Common myeloid progenitor, CD34-positive (primary cell): ENCODE data around the gene LY6G6F. TPM values are rescaled to one million over a fixed set of nuclear protein-coding genes. Genes with fewer than 3 reads are reported as not detected.

ENCODE experiments used
- CTCF ChIA-PET: fragments of 350-600 bp; sonication (Branson Sonifier 250); formaldehyde crosslinking; loops from one replicate; lab custom pipeline; 2021; ENCODE audit warnings: antibody characterized with exemption; lab: Charles Lee
- POLR2A ChIA-PET: fragments of 350-600 bp; sonication (Branson Sonifier 250); formaldehyde crosslinking; loops from one replicate; lab custom pipeline; 2021; ENCODE audit warnings: antibody characterized with exemption; lab: Charles Lee
- DNase-seq, 3 donors: peaks; one replicate each; pipeline versions ENCODE4 v3.0.0 to v3.0.0-alpha.2; 2013
- H3K27ac ChIP-seq, 2 experiments: 1 replicate in 1 of 2; 2 replicates in 1 of 2; pipeline ENCODE4 v1.7.0; 2013; ENCODE audit warnings: inconsistent platforms in 2 of 2, low read length in 2 of 2, mild to moderate bottlenecking in 2 of 2, low read depth in 1 of 2, moderate library complexity in 1 of 2; ENCODE audit not compliant: severe bottlenecking in 2 of 2, insufficient read depth in 1 of 2, poor library complexity in 1 of 2
- H3K27me3 ChIP-seq, 5 experiments: replicated peaks in 2 of 5; 1 replicate in 3 of 5; 2 replicates in 2 of 5; pipeline versions ENCODE4 v1.6.1 to v1.7.0; 2013; ENCODE audit warnings: low read length in 4 of 5, mild to moderate bottlenecking in 2 of 5, moderate library complexity in 2 of 5, inconsistent platforms in 1 of 5; ENCODE audit not compliant: insufficient read depth in 5 of 5, control insufficient read depth in 4 of 5
- H3K36me3 ChIP-seq, 4 experiments: 1 replicate in 2 of 4; 2 replicates in 2 of 4; pipeline versions ENCODE4 v1.6.1 to v1.7.0; 2013; ENCODE audit warnings: low read length in 3 of 4, control low read depth in 1 of 4, mild to moderate bottlenecking in 1 of 4; ENCODE audit not compliant: control insufficient read depth in 4 of 4, insufficient read depth in 4 of 4
- H3K4me1 ChIP-seq, 4 experiments: 1 replicate in 3 of 4; 2 replicates in 1 of 4; pipeline versions ENCODE4 v1.6.1 to v1.7.1; 2013; ENCODE audit warnings: low read length in 3 of 4, mild to moderate bottlenecking in 3 of 4, control low read depth in 1 of 4, inconsistent platforms in 1 of 4, moderate library complexity in 1 of 4; ENCODE audit not compliant: control insufficient read depth in 4 of 4, insufficient read depth in 4 of 4; ENCODE audit errors: control extremely low read depth in 1 of 4
- H3K4me3 ChIP-seq, 7 experiments: 1 replicate in 4 of 7; 2 replicates in 3 of 7; pipeline versions ENCODE4 v1.5.1 to v1.7.0; 2013; ENCODE audit warnings: mild to moderate bottlenecking in 7 of 7, low read length in 6 of 7, moderate library complexity in 6 of 7, inconsistent platforms in 2 of 7, low read depth in 2 of 7, control low read depth in 1 of 7; ENCODE audit not compliant: insufficient read depth in 4 of 7, control insufficient read depth in 1 of 7; ENCODE audit errors: extremely low read depth in 1 of 7
- H3K9me3 ChIP-seq, 5 experiments: 1 replicate in 4 of 5; 2 replicates in 1 of 5; pipeline versions ENCODE4 v1.6.1 to v1.7.1; 2013; ENCODE audit warnings: low read length in 4 of 5, mild to moderate bottlenecking in 2 of 5, inconsistent platforms in 1 of 5, low read depth in 1 of 5, moderate library complexity in 1 of 5; ENCODE audit not compliant: control insufficient read depth in 4 of 5, insufficient read depth in 2 of 5; ENCODE audit errors: control extremely low read depth in 1 of 5
- WGBS: methylation state at CpG from one replicate; pipeline ENCODE4 v1.1.5; 2013; ENCODE audit not compliant: insufficient coverage; 5-methylcytosine and 5-hydroxymethylcytosine counted together
- polyA plus RNA-seq: library from polyadenylated mRNA; unstranded; fragments of 120-200 nt; gene quantifications from one replicate; pipeline ENCODE4 v1.2.1, GENCODE V29; 2013

LY6G6F gene
- polyA plus RNA-seq: 0.46 TPM

GRCh38 chr6:31706599-31706998, at the start of gene LY6G6F:
TSS of gene LY6G6F (plus strand) at chr6:31706866. CDS start at chr6:31706907, 41 bp downstream.
- Histone ChIP-seq H3K9me3 (no peaks in the 10 kb centered on the region), H3K27me3 (no peaks in the 10 kb centered on the region), H3K4me3 (no peak within 1 kb of the TSS), H3K36me3 (no peaks in the 10 kb centered on the region), H3K4me1 (peaks cover 3 to 34% (median 27%) of the 10 kb centered on the region in 4 experiments), H3K27ac (no peak within 1 kb of the TSS)
- CTCF ChIA-PET: interaction anchor here (1.0 kb wide), 1 partner anchor 18 kb away, joined by 5 read pairs; no protein-coding TSS in a partner anchor
- 92% methylated on average over 3 of the region's 3 CpGs for WGBS
- no peak for DNase-seq
- POLR2A ChIA-PET: interaction anchor here (0.5 kb wide), 1 partner anchor 41 kb away, joined by 3 read pairs; the partner anchor contains the start of gene CSNK2B

GRCh38 chr6:31657406-31658157, 49.1 kb upstream of the LY6G6F start:
- CTCF ChIA-PET: interaction anchor here (0.6 to 1.6 kb wide), 4 partner anchors 14 to 133 kb away, joined by 3 to 6 read pairs (median 4); no protein-coding TSS in a partner anchor

GRCh38 chr6:31658158-31658688, 48.4 kb upstream of the LY6G6F start:
- Histone ChIP-seq H3K27me3 (no peaks in the 10 kb centered on the region), H3K27ac (peak overlapping the region in 1 of 2 experiments; percentile 29), H3K4me1 (peaks cover 6 to 61% (median 34%) of the 10 kb centered on the region in 4 experiments), H3K9me3 (no peaks in the 10 kb centered on the region), H3K4me3 (no peak overlapping the region), H3K36me3 (peaks cover 4 to 33% (median 25%) of the 10 kb centered on the region in 4 experiments)
- DNase-seq: no peak
- ChIA-PET POLR2A (no interaction called here), CTCF (interaction anchor here (1.3 to 1.6 kb wide), 2 partner anchors 13 to 60 kb away, joined by 4 to 6 read pairs; no protein-coding TSS in a partner anchor)
- WGBS: 100% methylated on average over 2 of the region's 4 CpGs

More at GRCh38 chr6:31657406-31658157, 49.1 kb upstream of the LY6G6F start:
- POLR2A ChIA-PET: no interaction called here
- H3K4me3 ChIP-seq: no peak overlapping the region
- H3K9me3 ChIP-seq: no peaks in the 10 kb centered on the region
- no peak for DNase-seq
- peaks cover 5 to 60% (median 35%) of the 10 kb centered on the region in 4 experiments for H3K4me1 ChIP-seq
- peaks cover 4 to 32% (median 24%) of the 10 kb centered on the region in 4 experiments for H3K36me3 ChIP-seq
- H3K27me3 ChIP-seq: no peaks in the 10 kb centered on the region
- peak overlapping the region in 1 of 2 experiments; percentile 29 for H3K27ac ChIP-seq
- WGBS: 96% methylated on average over 4 of the region's 6 CpGs

GRCh38 chr6:31658983-31659648, 47.5 kb upstream of the LY6G6F start:
- H3K9me3 ChIP-seq: no peaks in the 10 kb centered on the region
- no peaks in the 10 kb centered on the region for H3K27me3 ChIP-seq
- ChIA-PET CTCF (interaction anchor here (0.7 to 0.9 kb wide), 2 partner anchors 9 to 111 kb away, joined by 3 read pairs; no protein-coding TSS in a partner anchor), POLR2A (no interaction called here)
- peak overlapping the region in 5 of 7 experiments; percentile 77 to 94 (median 80) for H3K4me3 ChIP-seq
- 96% methylated on average over 11 of the region's 13 CpGs for WGBS
- H3K27ac ChIP-seq: peak overlapping the region; percentile 74 to 86
- H3K4me1 ChIP-seq: peaks cover 10 to 64% (median 38%) of the 10 kb centered on the region in 4 experiments
- H3K36me3 ChIP-seq: peaks cover 4 to 36% (median 27%) of the 10 kb centered on the region in 4 experiments
- no peak for DNase-seq

- Histone ChIP-seq H3K4me1 (peaks cover 10 to 70% (median 44%) of the 10 kb centered on the region in 4 experiments), H3K27ac (peak overlapping the region; percentile 74 to 86), H3K4me3 (peak overlapping the region; percentile 73 to 94 (median 80)), H3K9me3 (no peaks in the 10 kb centered on the region), H3K36me3 (peaks cover 4 to 36% (median 27%) of the 10 kb centered on the region in 4 experiments), H3K27me3 (no peaks in the 10 kb centered on the region)
- WGBS: 32% methylated on average over 13 of the region's 13 CpGs
- ChIA-PET CTCF (interaction anchor here (0.7 to 1.7 kb wide), 4 partner anchors 8 to 80 kb away, joined by 3 to 4 read pairs (median 3); no protein-coding TSS in a partner anchor), POLR2A (interaction anchor here (1.0 to 1.3 kb wide), 3 partner anchors 8 to 113 kb away, joined by 3 to 5 read pairs (median 5); partner anchors contain the start of gene NFKBIL1)
- DNase-seq: peak in 2 of 3 donors; percentile 62 to 72
These were observed 46.9 kb upstream of the LY6G6F start for GRCh38 chr6:31659649-31660380.
